GM12878 (cell line): ENCODE results near the gene RNU6-9. TPM values are rescaled to one million over a fixed set of nuclear protein-coding genes. Genes with fewer than 3 reads are reported as not detected.

Experiments
- ATAC-seq: fragments of 200-7000 bp; cut with Tn5 transposase; 3 replicates; pipeline ENCODE4 v1.9.1; 2020; ENCODE audit warnings: mild to moderate bottlenecking, moderate library complexity
- BruUV-seq: library from RNA; stranded (reverse); fragments of 400-500 nt; replicated peaks from 2 replicates; lab custom pipeline; 2021; lab: Mats Ljungman, UMichigan
- CTCF ChIA-PET: fragments of 300-600 bp; sonication (Branson Sonifier 250); formaldehyde crosslinking; extraction: SDS; loops from one replicate; lab custom pipeline; 2021; ENCODE audit warnings: inconsistent platforms; lab: Yijun Ruan, JAX
- POLR2A ChIA-PET: fragments of 350-600 bp; formaldehyde crosslinking; extraction: SDS; loops from one replicate; lab custom pipeline; 2021; ENCODE audit warnings: inconsistent platforms; lab: Charles Lee
- RAD21 ChIA-PET: fragments of 300-600 bp; sonication (Branson Sonifier 250); formaldehyde crosslinking; loops from one replicate; lab custom pipeline; 2023; ENCODE audit warnings: antibody characterized with exemption; ENCODE audit not compliant: unreplicated experiment; lab: Charles Lee
- SMC1A ChIA-PET: fragments of 300-600 bp; sonication (Branson Sonifier 250); formaldehyde crosslinking; loops from one replicate; lab custom pipeline; 2023; ENCODE audit not compliant: unreplicated experiment, uncharacterized antibody; lab: Charles Lee
- DNase-seq: peaks from one replicate; pipeline ENCODE4 v3.0.0-alpha.2; 2011; ENCODE audit warnings: low read depth, low spot score
- FAIRE-seq: peaks from 3 replicates; lab custom pipeline; 2011; peaks lifted over from hg19 to GRCh38; lab: Jason Lieb, UNC
- H2AFZ ChIP-seq: 2 replicates; pipeline ENCODE4 v1.6.0; 2011; ENCODE audit warnings: low read depth, low read length, control low read depth; ENCODE audit not compliant: control insufficient read depth
- H3K27ac ChIP-seq: 2 replicates; pipeline ENCODE4 v1.5.1; 2011; ENCODE audit warnings: control low read depth; ENCODE audit not compliant: control insufficient read depth, insufficient read depth
- H3K27me3 ChIP-seq, 2 experiments: replicated peaks in 1 of 2; 2 replicates each; pipeline versions ENCODE4 v1.6.0 to v1.6.1; 2011; ENCODE audit warnings: low read length in 1 of 2; ENCODE audit not compliant: control insufficient read depth in 2 of 2, insufficient read depth in 2 of 2
- H3K36me3 ChIP-seq, 2 experiments: 2 replicates each; pipeline ENCODE4 v1.5.1; 2011; ENCODE audit warnings: low read length in 1 of 2; ENCODE audit not compliant: control insufficient read depth in 2 of 2, insufficient read depth in 2 of 2
- H3K4me1 ChIP-seq: 2 replicates; pipeline ENCODE4 v1.6.1; 2011; ENCODE audit warnings: mild to moderate bottlenecking, low read length, moderate library complexity, mixed read lengths; ENCODE audit not compliant: control insufficient read depth, insufficient read depth
- H3K4me2 ChIP-seq: 2 replicates; pipeline ENCODE4 v1.6.0; 2011; ENCODE audit warnings: control low read depth; ENCODE audit not compliant: control insufficient read depth, insufficient read depth
- H3K4me3 ChIP-seq: fragments of 200-600 bp; sonication (generic); 2 replicates; pipeline ENCODE4 v1.5.1; 2016
- H3K79me2 ChIP-seq: 2 replicates; pipeline ENCODE4 v1.6.0; 2011; ENCODE audit warnings: low read length; ENCODE audit not compliant: control insufficient read depth, insufficient read depth
- H3K9ac ChIP-seq: 2 replicates; pipeline ENCODE4 v1.8.0; 2011; ENCODE audit warnings: low read length, control low read depth, mixed read lengths; ENCODE audit not compliant: control insufficient read depth, insufficient read depth
- H3K9me3 ChIP-seq: replicated peaks from 3 replicates; pipeline ENCODE4 v1.5.1; 2011; ENCODE audit warnings: mild to moderate bottlenecking, low read length; ENCODE audit not compliant: control insufficient read depth, insufficient read depth
- H4K20me1 ChIP-seq: 2 replicates; pipeline ENCODE4 v1.6.0; 2011; ENCODE audit not compliant: control insufficient read depth, insufficient read depth
- ATF7 ChIP-seq: fragments of 450-650 bp; IDR thresholded peaks from 2 replicates; pipeline ENCODE4 v1.6.1; 2016; ENCODE audit warnings: low read depth, mild to moderate bottlenecking
- BHLHE40 ChIP-seq, 2 experiments: fragments of 450-650 bp in 1 of 2; IDR thresholded peaks; 2 replicates each; pipeline ENCODE4 v1.6.1; 2011 to 2017; ENCODE audit warnings: low read depth in 2 of 2, borderline replicate concordance in 1 of 2, improper control_type of control experiment in 1 of 2, low read length in 1 of 2, mild to moderate bottlenecking in 1 of 2
- EED ChIP-seq: sonication (generic); IDR thresholded peaks from 2 replicates; pipeline ENCODE4 v1.6.1; 2016; ENCODE audit warnings: antibody characterized with exemption, low read depth
- IKZF2 ChIP-seq, 2 experiments: fragments of 450-650 bp; IDR thresholded peaks; 2 replicates each; pipeline ENCODE4 v1.6.1; 2017; ENCODE audit warnings: mild to moderate bottlenecking in 2 of 2, moderate library complexity in 2 of 2
- MEF2A ChIP-seq: IDR thresholded peaks from 2 replicates; pipeline ENCODE4 v1.6.1; 2011; ENCODE audit warnings: low read depth, mild to moderate bottlenecking, low read length, moderate library complexity; ENCODE audit not compliant: insufficient read depth
- MEF2B ChIP-seq: fragments of 450-650 bp; IDR thresholded peaks from 2 replicates; pipeline ENCODE4 v1.6.1; 2018; ENCODE audit warnings: mild to moderate bottlenecking, moderate library complexity; ENCODE audit not compliant: partially characterized antibody, poor library complexity, severe bottlenecking
- PKNOX1 ChIP-seq: fragments of 450-650 bp; IDR thresholded peaks from 2 replicates; pipeline ENCODE4 v1.6.1; 2016; ENCODE audit warnings: mild to moderate bottlenecking
- POLR2A ChIP-seq: IDR thresholded peaks from 2 replicates; pipeline ENCODE4 v1.6.1; 2011; ENCODE audit warnings: low read depth, mild to moderate bottlenecking, low read length
- RAD21 ChIP-seq: IDR thresholded peaks from 2 replicates; pipeline ENCODE4 v1.6.1; 2011; ENCODE audit warnings: mild to moderate bottlenecking, low read depth, low read length, moderate library complexity; ENCODE audit not compliant: insufficient read depth
- RAD51 ChIP-seq: fragments of 450-650 bp; IDR thresholded peaks from 2 replicates; pipeline ENCODE4 v1.6.1; 2016; ENCODE audit warnings: moderate library complexity, mild to moderate bottlenecking, inconsistent platforms
- RELA ChIP-seq: fragments of 450-650 bp; IDR thresholded peaks from 2 replicates; pipeline ENCODE4 v1.8.0; 2014; ENCODE audit warnings: borderline replicate concordance; ENCODE audit not compliant: partially characterized antibody
- RUNX3 ChIP-seq: IDR thresholded peaks from 2 replicates; pipeline ENCODE4 v1.6.1; 2012; ENCODE audit warnings: low read length, inconsistent platforms
- SKIL ChIP-seq: fragments of 450-650 bp; IDR thresholded peaks from 2 replicates; pipeline ENCODE4 v1.6.1; 2017; ENCODE audit warnings: mild to moderate bottlenecking, low read depth, inconsistent platforms; ENCODE audit not compliant: poor library complexity, severe bottlenecking
- SMARCA5 ChIP-seq: fragments of 450-650 bp; IDR thresholded peaks from 2 replicates; pipeline ENCODE4 v1.6.1; 2017; ENCODE audit warnings: mild to moderate bottlenecking
- TARDBP ChIP-seq: IDR thresholded peaks from 2 replicates; pipeline ENCODE4 v1.6.1; 2016; ENCODE audit warnings: borderline replicate concordance
- TCF7 ChIP-seq: IDR thresholded peaks from 2 replicates; pipeline ENCODE4 v1.6.1; 2014; ENCODE audit warnings: antibody characterized with exemption, borderline replicate concordance
- WGBS: methylation state at CpG from one replicate; pipeline ENCODE4 v1.1.6; 2016; ENCODE audit warnings: low lambda C conversion rate; ENCODE audit not compliant: insufficient replicate concordance, insufficient coverage; ENCODE audit errors: missing lambda C conversion rate; 5-methylcytosine and 5-hydroxymethylcytosine counted together
- in situ Hi-C: fragments of 300-500 bp; cut with MboI; formaldehyde crosslinking; loops from 9 replicates; pipeline ENCODE4 v1.14.3; 2018; ENCODE audit warnings: mixed read lengths
- intact Hi-C: fragments of 100-400 bp; cut with micrococcal nuclease; formaldehyde crosslinking; loops from one replicate; pipeline ENCODE4 v1.14.2; 2022; ENCODE audit not compliant: unreplicated experiment
- polyA plus RNA-seq, 11 experiments: library from polyadenylated mRNA; depleted of rRNA in 4 of 11; unstranded in 6 of 11; stranded (reverse) in 5 of 11; fragments of >200 nt; fragmentation: Nextera tagmentation in 4 of 11; fragmentation: Illumina TruSeq in 1 of 11; extraction: Ambion mirVana in 4 of 11; extraction: Trizol in 1 of 11; gene quantifications; 1 replicate in 1 of 11; 2 replicates in 10 of 11; pipeline versions ENCODE4 v1.2.1 to v1.2.3, GENCODE V29; 2011 to 2016; ENCODE audit warnings: inconsistent platforms in 2 of 11, missing spikeins in 2 of 11, low read depth in 1 of 11
- total RNA-seq, 4 experiments: library from RNA; depleted of rRNA in 3 of 4; stranded (reverse); fragments of >200 nt in 3 of 4; fragmentation: Illumina TruSeq in 1 of 4; extraction: Trizol in 1 of 4; gene quantifications; 2 replicates each; pipeline versions ENCODE4 v1.2.1 to v1.2.3, GENCODE V29; 2013 to 2021

Gene RNU6-9
- total and polyA plus RNA-seq, 10 of the 15 experiments (the other 5 are each of a cell fraction or from before 2014, with no cell fraction given): not detected

- RAD21 ChIA-PET: no interaction called here
- peaks cover 10% of the 10 kb centered on the region for H3K79me2 ChIP-seq
Observed at GRCh38 chr19:904545-904944, 11.3 kb downstream of the RNU6-9 start.

GRCh38 chr19:906480-906879 lies 13.2 kb downstream of the RNU6-9 start:
- Histone ChIP-seq H2AFZ (no peak overlapping the region), H3K36me3 (no peaks in the 10 kb centered on the region; a peak in 1 of 4 replicates), H3K4me2 (peak overlapping the region; percentile 64), H3K9ac (no peak overlapping the region), H3K79me2 (peaks cover 10% of the 10 kb centered on the region), H3K4me1 (peaks cover 40% of the 10 kb centered on the region), H3K27me3 (no peaks in the 10 kb centered on the region), H3K27ac (peak overlapping the region; percentile 61; the same call in 1 of the 2 replicates), H3K9me3 (no peaks in the 10 kb centered on the region), H4K20me1 (no peaks in the 10 kb centered on the region), H3K4me3 (no peak overlapping the region)
- no peak for FAIRE-seq
- CTCF ChIA-PET: interaction anchor here (0.9 to 4.2 kb wide), 4 partner anchors 10 to 43 kb away, joined by 3 to 40 read pairs (median 4); partner anchors contain the start of gene KISS1R
- BruUV-seq: no TSS peak
- in situ Hi-C loops: no loop called here
- no peak for DNase-seq
- POLR2A ChIA-PET: interaction anchor here (0.6 to 1.2 kb wide), 3 partner anchors 11 to 28 kb away, joined by 3 to 5 read pairs (median 3); partner anchors contain the start of gene MED16
- intact Hi-C loops: no loop called here
- ATAC-seq: peak; percentile 30
- SMC1A ChIA-PET: interaction anchor here (1.0 to 2.4 kb wide), 6 partner anchors 10 to 136 kb away, joined by 3 to 15 read pairs (median 7); partner anchors contain the start of genes MED16 and RNU6-9
- 49% methylated on average over 7 of the region's 7 CpGs for WGBS
- RAD21 ChIA-PET: interaction anchor here (0.9 to 4.4 kb wide), 5 partner anchors 13 to 78 kb away, joined by 4 to 30 read pairs (median 18); partner anchors contain the start of genes MED16, RNU6-9 and WDR18
- peak; percentile 88 for TF ChIP-seq MEF2B
- no peak for TF ChIP-seq MEF2A
- no peak for TF ChIP-seq RAD21
- no peak for TF ChIP-seq RELA
- peak; percentile 28; the same call in 1 of the 2 replicates for TF ChIP-seq PKNOX1
- TF ChIP-seq TCF7: peak; percentile 49; the same call in 1 of the 2 replicates
- TF ChIP-seq ATF7: peak; percentile 35; the same call in 1 of the 2 replicates
- TF ChIP-seq EED: peak; percentile 20; the same call in 1 of the 2 replicates
- TF ChIP-seq SKIL: no peak
- peak; percentile 10 to 12; a peak in 1 of 4 replicates for TF ChIP-seq BHLHE40 (IDR thresholded peaks at IDR 0.05; ENCODE audit: borderline replicate concordance in 1 of 2, low read depth in 2 of 2, low read length in 1 of 2)
- TF ChIP-seq POLR2A: no peak
- peak; percentile 91 for TF ChIP-seq SMARCA5
- 0 out of 2 replicates have a peak, but pooled peaks have one; percentile 6 for TF ChIP-seq RUNX3

More at GRCh38 chr19:904545-904944, 11.3 kb downstream of the RNU6-9 start:
- 90% methylated on average over 8 of the region's 8 CpGs for WGBS
- Histone ChIP-seq H4K20me1 (no peaks in the 10 kb centered on the region), H3K9me3 (no peaks in the 10 kb centered on the region), H3K4me2 (no peak overlapping the region), H3K27me3 (no peaks in the 10 kb centered on the region), H3K27ac (no peak overlapping the region), H3K36me3 (peaks cover 0 to 4% of the 10 kb centered on the region in 2 experiments; a peak in 1 of 4 replicates), H3K9ac (no peak overlapping the region), H2AFZ (no peak overlapping the region), H3K4me1 (peaks cover 31% of the 10 kb centered on the region), H3K4me3 (no peak overlapping the region)
- CTCF ChIA-PET: interaction anchor here (0.6 to 0.8 kb wide), 2 partner anchors 11 to 18 kb away, joined by 3 read pairs; partner anchors contain the start of genes MED16 and RNU6-9
- SMC1A ChIA-PET: no interaction called here
- POLR2A ChIA-PET: no interaction called here
- no peak for FAIRE-seq
- TF ChIP-seq IKZF2 (IDR thresholded peaks at IDR 0.05): no peak
- TF ChIP-seq RAD51: no peak
- no peak for TF ChIP-seq TARDBP
- in situ Hi-C loops: no loop called here
- no TSS peak for BruUV-seq
- ATAC-seq: no peak
- intact Hi-C loops: no loop called here
- DNase-seq: no peak
